Vagina (tissue), 2 donors: ENCODE measurements around the gene TUT4. TPM values are rescaled to one million over a fixed set of nuclear protein-coding genes. Genes with fewer than 3 reads are reported as not detected.

Experiments
- DNase-seq, 2 donors: peaks; one replicate each; pipeline ENCODE4 v3.0.0-alpha.2; 2017; ENCODE audit errors: extremely low spot score in 2 of 2
- H3K27ac ChIP-seq: fragments of 200-600 bp; sonication (generic); one replicate; pipeline ENCODE4 v1.5.1; 2019
- H3K27me3 ChIP-seq: fragments of 200-600 bp; sonication (generic); one replicate; pipeline ENCODE4 v1.5.1; 2019
- H3K36me3 ChIP-seq, 2 donors: fragments of 200-600 bp; sonication (generic); one replicate each; pipeline ENCODE4 v1.5.1; 2017 to 2019
- H3K4me1 ChIP-seq: fragments of 200-600 bp; sonication (generic); one replicate; pipeline ENCODE4 v1.5.1; 2019
- H3K4me3 ChIP-seq, 2 donors: fragments of 200-600 bp; sonication (generic); 1 replicate in 1 of 2; 2 replicates in 1 of 2; pipeline ENCODE4 v1.5.1; 2016 to 2019
- H3K9me3 ChIP-seq: fragments of 200-600 bp; sonication (generic); one replicate; pipeline ENCODE4 v1.5.1; 2019
- CTCF ChIP-seq, 3 experiments: fragments of 450-650 bp in 2 of 3; fragments of 200-600 bp in 1 of 3; sonication (generic) in 1 of 3; IDR thresholded peaks; one replicate each; pipeline ENCODE4 v1.5.1; 2017 to 2019; ENCODE audit warnings: antibody characterized with exemption in 3 of 3, mild to moderate bottlenecking in 2 of 3, moderate library complexity in 2 of 3
- POLR2A ChIP-seq, 2 donors: fragments of 450-650 bp; IDR thresholded peaks; one replicate each; pipeline ENCODE4 v1.6.1; 2017; ENCODE audit warnings: antibody characterized with exemption in 2 of 2, mild to moderate bottlenecking in 2 of 2, moderate library complexity in 2 of 2
- POLR2AphosphoS5 ChIP-seq, 2 donors: sonication (generic); formaldehyde crosslinking; IDR thresholded peaks; one replicate each; pipeline ENCODE4 v1.9.0; 2017; ENCODE audit warnings: antibody characterized with exemption in 2 of 2, mild to moderate bottlenecking in 2 of 2, low read depth in 1 of 2; ENCODE audit not compliant: insufficient read depth in 1 of 2
- intact Hi-C: fragments of 100-400 bp; cut with DNase I; formaldehyde crosslinking; loops from one replicate; pipeline ENCODE4 v1.15.1; 2023
- total RNA-seq: library from RNA; depleted of rRNA; stranded (reverse); fragments of >200 nt; gene quantifications from one replicate; pipeline ENCODE4 v1.2.3, GENCODE V29; 2016

The TUT4 gene
- total RNA-seq, 1 donor from 2014 or later = 78.1 TPM

GRCh38 chr1:52454779-52455178 is 98.1 kb downstream of the TUT4 start:
- no peak overlapping the region for H3K4me3 ChIP-seq
- peaks cover 0 to 1% of the 10 kb centered on the region in 2 donors for H3K36me3 ChIP-seq
- no peak overlapping the region for H3K27ac ChIP-seq
- DNase-seq = no peak
- no peaks in the 10 kb centered on the region for H3K27me3 ChIP-seq
- H3K9me3 ChIP-seq = no peaks in the 10 kb centered on the region
- TF ChIP-seq CTCF (IDR thresholded peaks at IDR 0.05) (no peak), POLR2AphosphoS5 (IDR thresholded peaks at IDR 0.05; ENCODE audit: insufficient read depth in 1 of 2, low read depth in 1 of 2) (no peak), POLR2A (IDR thresholded peaks at IDR 0.05) (no peak)
- intact Hi-C loops = no loop called here
- H3K4me1 ChIP-seq = no peaks in the 10 kb centered on the region

GRCh38 chr1:52454127-52454526 is 98.8 kb downstream of the TUT4 start:
- TF ChIP-seq POLR2A (IDR thresholded peaks at IDR 0.05) (no peak), CTCF (IDR thresholded peaks at IDR 0.05) (no peak)
- no peak for DNase-seq
- intact Hi-C loops = no loop called here
- Histone ChIP-seq H3K4me3 (no peak overlapping the region), H3K36me3 (no peaks in the 10 kb centered on the region), H3K9me3 (no peaks in the 10 kb centered on the region), H3K4me1 (no peaks in the 10 kb centered on the region), H3K27me3 (no peaks in the 10 kb centered on the region), H3K27ac (no peak overlapping the region)

- H3K36me3 ChIP-seq = peaks cover 2 to 31% of the 10 kb centered on the region in 2 donors
- no peak overlapping the region for H3K4me3 ChIP-seq
- DNase-seq = no peak
- no peak overlapping the region for H3K27ac ChIP-seq
- TF ChIP-seq POLR2AphosphoS5 (IDR thresholded peaks at IDR 0.05; ENCODE audit: insufficient read depth in 1 of 2, low read depth in 1 of 2) = no peak
- intact Hi-C loops = no loop called here
- H3K9me3 ChIP-seq = no peaks in the 10 kb centered on the region
- H3K27me3 ChIP-seq = no peaks in the 10 kb centered on the region
- no peaks in the 10 kb centered on the region for H3K4me1 ChIP-seq
These were observed 108.4 kb downstream of the TUT4 start for GRCh38 chr1:52444463-52444862.

GRCh38 chr1:52439976-52440375 is 112.9 kb downstream of the TUT4 start:
- no peak for DNase-seq
- H3K27me3 ChIP-seq = no peaks in the 10 kb centered on the region
- no peaks in the 10 kb centered on the region for H3K4me1 ChIP-seq
- no peaks in the 10 kb centered on the region for H3K9me3 ChIP-seq
- H3K36me3 ChIP-seq = peaks cover 2 to 26% of the 10 kb centered on the region in 2 donors
- H3K4me3 ChIP-seq = no peak overlapping the region
- TF ChIP-seq POLR2AphosphoS5 (IDR thresholded peaks at IDR 0.05; ENCODE audit: insufficient read depth in 1 of 2, low read depth in 1 of 2) = no peak
- intact Hi-C loops = no loop called here
- H3K27ac ChIP-seq = no peak overlapping the region

- intact Hi-C loops = no loop called here
- Histone ChIP-seq H3K9me3 (no peaks in the 10 kb centered on the region), H3K36me3 (peaks cover 0 to 20% of the 10 kb centered on the region in 2 donors), H3K27ac (no peak overlapping the region), H3K4me3 (no peak overlapping the region), H3K27me3 (no peaks in the 10 kb centered on the region), H3K4me1 (no peaks in the 10 kb centered on the region)
- TF ChIP-seq POLR2AphosphoS5 (IDR thresholded peaks at IDR 0.05; ENCODE audit: insufficient read depth in 1 of 2, low read depth in 1 of 2) (no peak), POLR2A (IDR thresholded peaks at IDR 0.05) (no peak), CTCF (IDR thresholded peaks at IDR 0.05) (no peak)
- DNase-seq = no peak
These were observed 116.1 kb downstream of the TUT4 start for GRCh38 chr1:52436817-52437216.

GRCh38 chr1:52435650-52436049 is 117.2 kb downstream of the TUT4 start:
- Histone ChIP-seq H3K9me3 (no peaks in the 10 kb centered on the region), H3K27me3 (no peaks in the 10 kb centered on the region), H3K27ac (no peak overlapping the region), H3K4me3 (no peak overlapping the region), H3K36me3 (peaks cover 0 to 27% of the 10 kb centered on the region in 2 donors), H3K4me1 (no peaks in the 10 kb centered on the region)
- no peak for DNase-seq
- intact Hi-C loops = no loop called here
- TF ChIP-seq CTCF (IDR thresholded peaks at IDR 0.05) = no peak
- TF ChIP-seq POLR2A (IDR thresholded peaks at IDR 0.05) = no peak
- TF ChIP-seq POLR2AphosphoS5 (IDR thresholded peaks at IDR 0.05; ENCODE audit: insufficient read depth in 1 of 2, low read depth in 1 of 2) = no peak
